ENCODE data around the gene SCD5.

DNA sequence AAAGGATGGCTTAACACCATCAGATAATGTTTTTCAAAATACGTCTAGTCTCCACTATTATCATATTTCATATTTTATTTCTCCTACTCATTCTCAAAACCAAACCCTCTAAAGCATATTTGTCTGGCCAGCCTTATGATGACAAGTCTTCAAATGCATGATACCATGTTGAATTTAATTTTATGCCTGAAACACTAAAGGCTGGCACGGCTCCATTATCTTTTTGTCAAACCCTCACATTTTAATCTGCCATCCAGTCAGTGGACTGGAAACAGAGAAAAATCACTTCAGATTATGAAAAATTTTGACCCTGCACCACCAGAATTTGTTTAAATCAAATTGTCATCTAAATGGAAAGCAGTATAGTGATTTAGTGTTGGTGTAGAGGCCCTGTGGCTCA lies 42.9 kb downstream of the SCD5 start:
- TF ChIP-seq FOXM1 (IDR thresholded peaks at IDR 0.05; ENCODE audit: borderline replicate concordance) (no peak), FOXK2 (IDR thresholded peaks at IDR 0.05) (no peak), ZNF384 (IDR thresholded peaks at IDR 0.05) (no peak), ARNT (IDR thresholded peaks at IDR 0.05) (no peak)
